GM21737 (cell line): ENCODE measurements around the gene KLHDC10.
"Not testable (repeated sequence)": the region's sequence is repeated elsewhere in the genome, so short reads cannot be mapped to it uniquely, and the experiment has no call there.

Experiments used
- ATAC-seq: cut with Tn5 transposase; IDR thresholded peaks from one replicate; pipeline ENCODE4 v1.9.1; 2021; ENCODE audit warnings: mild to moderate bottlenecking, moderate library complexity; ENCODE audit not compliant: unreplicated experiment

The KLHDC10 gene

GRCh38 chr7:130079846-130080394 lies 9.6 kb downstream of the KLHDC10 start:
- no peak for ATAC-seq

GRCh38 chr7:130083497-130083896 lies 13.2 kb downstream of the KLHDC10 start:
- not testable (repeated sequence) for ATAC-seq

- no peak for ATAC-seq
Observed at GRCh38 chr7:130084037-130084875, 13.9 kb downstream of the KLHDC10 start.

GRCh38 chr7:130085235-130085634 lies 14.9 kb downstream of the KLHDC10 start:
- ATAC-seq = not testable (repeated sequence)

GRCh38 chr7:130086938-130087337 lies 16.6 kb downstream of the KLHDC10 start:
- ATAC-seq = no peak

- no peak for ATAC-seq
Observed at GRCh38 chr7:130087364-130087763, 17.0 kb downstream of the KLHDC10 start.

GRCh38 chr7:130090745-130091532 lies 20.6 kb downstream of the KLHDC10 start:
- no peak for ATAC-seq

GRCh38 chr7:130091999-130092398 lies 21.7 kb downstream of the KLHDC10 start:
- ATAC-seq = no peak

- ATAC-seq = no peak
Observed at GRCh38 chr7:130092598-130092997, 22.3 kb downstream of the KLHDC10 start.

GRCh38 chr7:130095812-130096211 lies 25.5 kb downstream of the KLHDC10 start:
- ATAC-seq = no peak

GRCh38 chr7:130096243-130096827 lies 26.0 kb downstream of the KLHDC10 start:
- no peak for ATAC-seq

- no peak for ATAC-seq
Observed at GRCh38 chr7:130099331-130099730, 29.0 kb downstream of the KLHDC10 start.

GRCh38 chr7:130102588-130102987 lies 32.3 kb downstream of the KLHDC10 start:
- no peak for ATAC-seq

- no peak for ATAC-seq
Observed at GRCh38 chr7:130107949-130108674, 37.8 kb downstream of the KLHDC10 start.

- no peak for ATAC-seq
Observed at GRCh38 chr7:130108809-130109208, 38.5 kb downstream of the KLHDC10 start.

GRCh38 chr7:130112093-130112492 lies 41.8 kb downstream of the KLHDC10 start:
- no peak for ATAC-seq

- no peak for ATAC-seq
Observed at GRCh38 chr7:130112662-130113425, 42.5 kb downstream of the KLHDC10 start.

GRCh38 chr7:130113426-130113805 lies 43.1 kb downstream of the KLHDC10 start:
- ATAC-seq = not testable (repeated sequence)

- ATAC-seq = no peak
Observed at GRCh38 chr7:130113887-130114286, 43.6 kb downstream of the KLHDC10 start.

- ATAC-seq = no peak
Observed at GRCh38 chr7:130114374-130114773, 44.0 kb downstream of the KLHDC10 start.
